Activated CD4-positive, alpha-beta T cell treated with anti-CD3 and anti-CD28 coated beads for 24 hours (primary cell): ENCODE data around the gene SPEF1.
"Not testable (repeated sequence)": the region's sequence is repeated elsewhere in the genome, so short reads cannot be mapped to it uniquely, and the experiment has no call there.

Source experiments
- DNase-seq, 2 donors: peaks; one replicate each; pipeline ENCODE4 v3.0.0-alpha.2; 2020; ENCODE audit warnings: low read depth in 2 of 2

Gene SPEF1

GRCh38 chr20:3781153-3781910, at the start of gene SPEF1:
SPEF1 (minus strand) TSS chr20:3781448; CDS start chr20:3781287, 161 bp downstream.
- no peak for DNase-seq

- not testable (repeated sequence) for DNase-seq
These were observed 48.6 kb upstream of the SPEF1 start for GRCh38 chr20:3829891-3830290.

GRCh38 chr20:3828798-3829197, 47.5 kb upstream of the SPEF1 start:
- DNase-seq: no peak

GRCh38 chr20:3826420-3826819, 45.2 kb upstream of the SPEF1 start:
- no peak for DNase-seq

GRCh38 chr20:3825526-3825925, 44.3 kb upstream of the SPEF1 start:
- DNase-seq: no peak

- no peak for DNase-seq
These were observed 42.6 kb upstream of the SPEF1 start for GRCh38 chr20:3823881-3824280.

GRCh38 chr20:3821996-3822395, 40.7 kb upstream of the SPEF1 start:
- DNase-seq: no peak

GRCh38 chr20:3820901-3821727, 39.9 kb upstream of the SPEF1 start:
- DNase-seq: no peak

GRCh38 chr20:3820048-3820900, 39.0 kb upstream of the SPEF1 start, which contains the start of gene AP5S1:
AP5S1 (plus strand) TSS chr20:3820547; CDS start chr20:3822118, 1,571 bp downstream.
- peak; percentile 75 to 87 for DNase-seq

- DNase-seq: no peak
These were observed 38.3 kb upstream of the SPEF1 start for GRCh38 chr20:3819411-3820047.

GRCh38 chr20:3818155-3819151, 37.2 kb upstream of the SPEF1 start:
- no peak for DNase-seq

GRCh38 chr20:3815703-3816315, 34.6 kb upstream of the SPEF1 start:
- no peak for DNase-seq

GRCh38 chr20:3814928-3815495, 33.8 kb upstream of the SPEF1 start:
- DNase-seq: no peak

- no peak for DNase-seq
These were observed 32.8 kb upstream of the SPEF1 start for GRCh38 chr20:3813848-3814581.

GRCh38 chr20:3812975-3813847, 32.0 kb upstream of the SPEF1 start:
- no peak for DNase-seq

- no peak for DNase-seq
These were observed 31.0 kb upstream of the SPEF1 start for GRCh38 chr20:3812259-3812681.

- peak; percentile 84 to 91 for DNase-seq
These were observed 30.4 kb upstream of the SPEF1 start for GRCh38 chr20:3811467-3812258.
